H9 (cell line): ENCODE data around the gene SLX4IP. TPM values are rescaled to one million over a fixed set of nuclear protein-coding genes. Genes with fewer than 3 reads are reported as not detected.

Experiments
- DNase-seq: peaks from one replicate; pipeline ENCODE4 v3.0.0-alpha.2; 2017
- H2AFZ ChIP-seq: one replicate; pipeline ENCODE4 v1.6.1; 2013; ENCODE audit warnings: mild to moderate bottlenecking, low read length, control low read depth, moderate library complexity
- H2AK5ac ChIP-seq: 2 replicates; pipeline ENCODE4 v1.6.1; 2013; ENCODE audit warnings: low read length, control low read depth, mixed read lengths; ENCODE audit not compliant: insufficient read length
- H2BK120ac ChIP-seq: one replicate; pipeline ENCODE4 v1.6.1; 2013; ENCODE audit warnings: low read depth, mild to moderate bottlenecking, low read length, control low read depth, inconsistent platforms; ENCODE audit not compliant: poor library complexity, severe bottlenecking
- H2BK12ac ChIP-seq: 2 replicates; pipeline ENCODE4 v1.6.1; 2013; ENCODE audit warnings: low read length, control low read depth, mixed read lengths, low read depth; ENCODE audit not compliant: insufficient read length
- H2BK15ac ChIP-seq: 2 replicates; pipeline ENCODE4 v1.6.1; 2013; ENCODE audit warnings: low read depth, low read length, control low read depth
- H2BK20ac ChIP-seq: one replicate; pipeline ENCODE4 v1.6.1; 2013; ENCODE audit warnings: low read depth, mild to moderate bottlenecking, low read length, control low read depth, inconsistent platforms; ENCODE audit not compliant: poor library complexity, severe bottlenecking
- H2BK5ac ChIP-seq: 2 replicates; pipeline ENCODE4 v1.6.1; 2013; ENCODE audit warnings: low read length, control low read depth, mixed read lengths; ENCODE audit not compliant: insufficient read length
- H3K14ac ChIP-seq: 2 replicates; pipeline ENCODE4 v1.6.1; 2013; ENCODE audit warnings: low read length, control low read depth; ENCODE audit not compliant: insufficient read depth
- H3K18ac ChIP-seq: 2 replicates; pipeline ENCODE4 v1.6.1; 2013; ENCODE audit warnings: low read depth, mild to moderate bottlenecking, mixed read lengths, low read length, control low read depth; ENCODE audit not compliant: insufficient read length
- H3K23ac ChIP-seq: 2 replicates; pipeline ENCODE4 v1.6.1; 2013; ENCODE audit warnings: low read length, control low read depth, mixed read lengths, low read depth; ENCODE audit not compliant: insufficient read length
- H3K23me2 ChIP-seq: 2 replicates; pipeline ENCODE4 v1.6.1; 2013; ENCODE audit warnings: low read depth, mild to moderate bottlenecking, mixed read lengths, low read length, control low read depth; ENCODE audit not compliant: insufficient read length, poor library complexity, severe bottlenecking
- H3K27ac ChIP-seq: 2 replicates; pipeline ENCODE4 v1.5.1; 2013; ENCODE audit warnings: low read length, control low read depth, mixed read lengths, low read depth; ENCODE audit not compliant: insufficient read length
- H3K27me3 ChIP-seq: 2 replicates; pipeline ENCODE4 v1.6.1; 2013; ENCODE audit warnings: low read length, control low read depth, inconsistent platforms; ENCODE audit not compliant: insufficient read depth
- H3K4ac ChIP-seq: 2 replicates; pipeline ENCODE4 v1.6.1; 2013; ENCODE audit warnings: low read depth, mild to moderate bottlenecking, control low read depth, inconsistent platforms, low read length, moderate library complexity
- H3K4me1 ChIP-seq: 2 replicates; pipeline ENCODE4 v1.6.1; 2013; ENCODE audit warnings: low read length, control low read depth, inconsistent platforms; ENCODE audit not compliant: insufficient read depth
- H3K4me2 ChIP-seq: 2 replicates; pipeline ENCODE4 v1.6.1; 2013; ENCODE audit warnings: low read length, control low read depth, mixed read lengths; ENCODE audit not compliant: insufficient read length, insufficient read depth
- H3K56ac ChIP-seq: 2 replicates; pipeline ENCODE4 v1.6.1; 2013; ENCODE audit warnings: low read depth, mild to moderate bottlenecking, mixed read lengths, low read length, control low read depth; ENCODE audit not compliant: insufficient read length
- H3K79me1 ChIP-seq: 2 replicates; pipeline ENCODE4 v1.6.1; 2013; ENCODE audit warnings: low read depth, mild to moderate bottlenecking, moderate library complexity, low read length, control low read depth, inconsistent platforms; ENCODE audit not compliant: insufficient read depth, poor library complexity, severe bottlenecking
- H3K79me2 ChIP-seq: 2 replicates; pipeline ENCODE4 v1.6.1; 2013; ENCODE audit warnings: low read length, control low read depth, inconsistent platforms; ENCODE audit not compliant: insufficient read depth
- H3K9ac ChIP-seq: 2 replicates; pipeline ENCODE4 v1.6.1; 2013; ENCODE audit warnings: low read length, control low read depth, mixed read lengths; ENCODE audit not compliant: insufficient read length; ENCODE audit errors: extremely low read depth
- H3K9me3 ChIP-seq: one replicate; pipeline ENCODE4 v1.6.1; 2013; ENCODE audit warnings: low read depth, low read length, inconsistent platforms; ENCODE audit not compliant: control insufficient read depth
- H3T11ph ChIP-seq: one replicate; pipeline ENCODE4 v1.6.1; 2013; ENCODE audit warnings: mild to moderate bottlenecking, low read length, control low read depth, inconsistent platforms
- H4K20me1 ChIP-seq: one replicate; pipeline ENCODE4 v1.6.1; 2013; ENCODE audit not compliant: control insufficient read depth, insufficient read length, insufficient read depth
- H4K5ac ChIP-seq: 2 replicates; pipeline ENCODE4 v1.6.1; 2013; ENCODE audit warnings: low read depth, mild to moderate bottlenecking, mixed read lengths, low read length, control low read depth; ENCODE audit not compliant: insufficient read length
- H4K8ac ChIP-seq: replicated peaks from 2 replicates; pipeline ENCODE4 v1.6.1; 2013; ENCODE audit warnings: low read length, control low read depth, mixed read lengths, low read depth; ENCODE audit not compliant: insufficient read length
- H4K91ac ChIP-seq: 2 replicates; pipeline ENCODE4 v1.6.1; 2013; ENCODE audit warnings: low read depth, mild to moderate bottlenecking, moderate library complexity, mixed read lengths, low read length, control low read depth; ENCODE audit not compliant: insufficient read length
- H3K27ac Mint-ChIP-seq, 3 experiments: 2 replicates in 2 of 3; 3 replicates in 1 of 3; pipeline ENCODE4 v1.8.0; 2020 to 2021; ENCODE audit warnings: mixed read lengths in 3 of 3, mild to moderate bottlenecking in 1 of 3, moderate library complexity in 1 of 3
- H3K27me3 Mint-ChIP-seq: 2 replicates; pipeline ENCODE4 v1.8.0; 2021; ENCODE audit warnings: low read depth, mild to moderate bottlenecking, moderate library complexity, mixed read lengths
- H3K36me3 Mint-ChIP-seq, 3 experiments: 2 replicates in 2 of 3; 3 replicates in 1 of 3; pipeline ENCODE4 v1.8.0; 2020 to 2021; ENCODE audit warnings: low read depth in 3 of 3, mixed read lengths in 3 of 3; ENCODE audit not compliant: insufficient read depth in 1 of 3
- H3K4me1 Mint-ChIP-seq, 2 experiments: 2 replicates each; pipeline ENCODE4 v1.8.0; 2020; ENCODE audit warnings: mixed read lengths in 2 of 2
- H3K4me3 Mint-ChIP-seq, 2 experiments: 2 replicates in 1 of 2; 3 replicates in 1 of 2; pipeline ENCODE4 v1.8.0; 2020 to 2021; ENCODE audit warnings: mild to moderate bottlenecking in 2 of 2, mixed read lengths in 2 of 2, moderate library complexity in 1 of 2
- H3K9me3 Mint-ChIP-seq, 2 experiments: 2 replicates in 1 of 2; 3 replicates in 1 of 2; pipeline ENCODE4 v1.8.0; 2020; ENCODE audit warnings: mild to moderate bottlenecking in 2 of 2, mixed read lengths in 2 of 2, moderate library complexity in 1 of 2
- CTCF ChIP-seq: fragments of 200-600 bp; sonication (generic); conservative IDR thresholded peaks from 3 replicates; pipeline ENCODE4 v1.8.0; 2021; ENCODE audit warnings: antibody characterized with exemption, mild to moderate bottlenecking
- WGBS: extraction: QIAGEN DNeasy Blood & Tissue Kit; methylation state at CpG from one replicate; pipeline ENCODE4 v1.1.7; 2013; ENCODE audit warnings: missing lambda C conversion rate, low lambda C conversion rate, mixed read lengths; ENCODE audit not compliant: insufficient read length; ENCODE audit errors: extremely low coverage; 5-methylcytosine and 5-hydroxymethylcytosine counted together
- total RNA-seq: library from RNA; stranded (reverse); gene quantifications from 2 replicates; pipeline ENCODE4 v1.2.1, GENCODE V29; 2021

Gene SLX4IP
- total RNA-seq, 1 experiment from 2014 or later = 7.9 TPM

- H3K4me3 Mint-ChIP-seq = no peak overlapping the region
- H3K79me1 ChIP-seq = no peaks in the 10 kb centered on the region
- H3K27me3 ChIP-seq = no peaks in the 10 kb centered on the region
- H3K27me3 Mint-ChIP-seq = no peaks in the 10 kb centered on the region; the same call in 1 of the 2 replicates
- no peaks in the 10 kb centered on the region for H3K23me2 ChIP-seq
- no peak overlapping the region for H2AK5ac ChIP-seq
- no peak overlapping the region for H3K14ac ChIP-seq
- H3K9me3 Mint-ChIP-seq = no peaks in the 10 kb centered on the region
- no peaks in the 10 kb centered on the region for H3K9me3 ChIP-seq
- H2BK12ac ChIP-seq = no peak overlapping the region
- no peak overlapping the region for H2AFZ ChIP-seq
- H4K5ac ChIP-seq = no peak overlapping the region
- H3K79me2 ChIP-seq = no peaks in the 10 kb centered on the region
- no peak overlapping the region for H2BK20ac ChIP-seq
- H3K4me1 Mint-ChIP-seq = peaks cover 5% of the 10 kb centered on the region in 2 experiments
- H4K91ac ChIP-seq = no peak overlapping the region
- no peak overlapping the region for H3T11ph ChIP-seq
- no peak overlapping the region for H3K18ac ChIP-seq
- H4K20me1 ChIP-seq = no peaks in the 10 kb centered on the region
- no peak overlapping the region for H3K9ac ChIP-seq
- H3K4me2 ChIP-seq = no peak overlapping the region
- H2BK120ac ChIP-seq = no peak overlapping the region
- no peak overlapping the region for H3K27ac Mint-ChIP-seq
- H3K4ac ChIP-seq = no peak overlapping the region
- H3K36me3 Mint-ChIP-seq = peaks cover 0 to 2% (median under 1%) of the 10 kb centered on the region in 3 experiments; a peak in 3 of 7 replicates
- DNase-seq = no peak
- no peak overlapping the region for H2BK5ac ChIP-seq
- no peak overlapping the region for H4K8ac ChIP-seq
- no peak overlapping the region for H3K27ac ChIP-seq
- no peaks in the 10 kb centered on the region for H3K4me1 ChIP-seq
- H3K56ac ChIP-seq = no peak overlapping the region
- no peak overlapping the region for H2BK15ac ChIP-seq
- no CpG with 5 or more reads among the region's 1 CpG for WGBS
- no peak overlapping the region for H3K23ac ChIP-seq
- TF ChIP-seq CTCF = no peak
Observed at GRCh38 chr20:10573951-10574339, 138.8 kb downstream of the SLX4IP start.
